ENCODE results near the gene COMMD10. TPM values are rescaled to one million over a fixed set of nuclear protein-coding genes. Genes with fewer than 3 reads are reported as not detected.

The COMMD10 gene
- total and polyA plus RNA-seq, 2 of the 8 experiments (the other 6 are each of a cell fraction or from before 2014, with no cell fraction given), result 16.5 to 43.4 TPM

DNA sequence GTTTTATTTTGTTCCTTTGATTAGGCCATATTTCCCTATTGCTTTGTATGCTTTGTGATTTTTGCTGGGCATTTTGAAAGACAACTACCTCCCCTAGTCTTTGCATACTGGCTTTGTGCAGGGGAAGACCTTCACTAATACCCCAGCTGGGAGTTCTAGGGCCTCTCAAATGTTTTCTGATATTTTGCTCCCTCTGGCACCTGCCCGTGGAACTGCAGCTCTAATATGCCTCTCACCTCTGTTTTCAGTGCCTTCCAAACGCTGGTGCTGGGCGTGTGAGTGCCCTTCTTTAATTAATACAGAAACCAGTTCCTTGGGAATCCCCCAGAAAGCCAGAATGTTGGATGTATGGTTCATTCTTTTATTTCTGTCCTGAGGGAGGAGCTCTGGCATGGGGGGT, 204.5 kb downstream of the COMMD10 start:
- Histone ChIP-seq H2BK20ac (ENCODE audit: low read length) (no peak overlapping the region), H3K79me2 (ENCODE audit: control insufficient read depth in 1 of 2, insufficient read depth in 2 of 2, low read length in 2 of 2) (no peaks in the 10 kb centered on the region), H2BK5ac (ENCODE audit: low read depth, low read length) (no peak overlapping the region), H4K20me1 (replicated peaks in 1 of 2; ENCODE audit: control insufficient read depth in 1 of 2, insufficient read depth in 2 of 2, low read length in 2 of 2) (no peaks in the 10 kb centered on the region), H2AK5ac (ENCODE audit: low read depth, low read length) (no peak overlapping the region), H3K27me3 (replicated peaks in 1 of 4; ENCODE audit: control insufficient read depth in 3 of 4, extremely low read depth in 1 of 4, insufficient read depth in 3 of 4, low read length in 3 of 4) (no peaks in the 10 kb centered on the region), H3K4me3 (ENCODE audit: extremely low read depth in 1 of 4, insufficient read depth in 2 of 4, low read depth in 3 of 4, low read length in 4 of 4) (no peak overlapping the region), H3K18ac (ENCODE audit: extremely low read depth, low read length) (no peak overlapping the region), H3K79me1 (ENCODE audit: low read depth, low read length) (no peaks in the 10 kb centered on the region), H2AFZ (ENCODE audit: low read length) (no peak overlapping the region), H3K27ac (ENCODE audit: low read depth, low read length) (no peak overlapping the region), H3K9me3 (ENCODE audit: insufficient read depth in 2 of 2, low read depth in 1 of 2, low read length in 1 of 2) (no peaks in the 10 kb centered on the region), H4K91ac (replicated peaks; ENCODE audit: insufficient read length, low read length) (no peak overlapping the region), H3K23me2 (ENCODE audit: low read depth, low read length) (no peaks in the 10 kb centered on the region; the same call in 1 of the 2 replicates), H4K5ac (ENCODE audit: insufficient read length, low read depth, low read length) (no peak overlapping the region), H3K14ac (ENCODE audit: insufficient read length) (no peak overlapping the region), H2BK120ac (replicated peaks; ENCODE audit: low read depth, low read length) (no peak overlapping the region), H3K23ac (ENCODE audit: insufficient read length) (no peak overlapping the region), H2BK12ac (ENCODE audit: low read depth, low read length) (no peak overlapping the region), H3K4me1 (replicated peaks in 1 of 4; ENCODE audit: control insufficient read depth in 3 of 4, insufficient read depth in 4 of 4, low read length in 3 of 4) (no peaks in the 10 kb centered on the region), H3K56ac (replicated peaks; ENCODE audit: insufficient read length, low read depth, low read length) (no peak overlapping the region), H3K9ac (replicated peaks in 1 of 4; ENCODE audit: extremely low read depth in 1 of 4, low read depth in 3 of 4, low read length in 3 of 4) (no peak overlapping the region), H4K8ac (ENCODE audit: extremely low read depth, insufficient read depth, low read length) (no peak overlapping the region), H3K4me2 (ENCODE audit: insufficient read depth in 1 of 2, low read depth in 2 of 2, low read length in 2 of 2) (no peak overlapping the region), H3K36me3 (ENCODE audit: control insufficient read depth in 2 of 4, insufficient read depth in 4 of 4, low read length in 3 of 4) (no peaks in the 10 kb centered on the region; a peak in 1 of 8 replicates), H3K4ac (replicated peaks; ENCODE audit: insufficient read length, low read depth, low read length) (no peak overlapping the region), H2BK15ac (ENCODE audit: low read length) (no peak overlapping the region)
- CTCF ChIA-PET (ENCODE audit: partially characterized antibody), result interaction anchor here (0.8 to 3.8 kb wide), 30 partner anchors 10 to 912 kb away, joined by 3 to 39 read pairs (median 4); no protein-coding TSS in a partner anchor
- POLR2A ChIA-PET (ENCODE audit: partially characterized antibody), result no interaction called here
- FAIRE-seq (peak; percentile 65), DNase-seq (ENCODE audit: low read depth in 1 of 2, low spot score in 2 of 2) (peak; percentile 31 to 72)
- WGBS, 2 experiments (ENCODE audit: extremely low coverage in 1 of 2, insufficient coverage in 1 of 2, insufficient read length in 1 of 2, insufficient replicate concordance in 2 of 2, low coverage in 1 of 2, low lambda C conversion rate in 2 of 2, missing lambda C conversion rate in 1 of 2), result 62% methylated on average over 3 of the region's 3 CpGs; no CpG with 5 or more reads in 1 of the 2 experiments
- TF ChIP-seq POU5F1 (IDR thresholded peaks at IDR 0.05; ENCODE audit: low read depth, low read length), result no peak
- TF ChIP-seq, protein P1, sequence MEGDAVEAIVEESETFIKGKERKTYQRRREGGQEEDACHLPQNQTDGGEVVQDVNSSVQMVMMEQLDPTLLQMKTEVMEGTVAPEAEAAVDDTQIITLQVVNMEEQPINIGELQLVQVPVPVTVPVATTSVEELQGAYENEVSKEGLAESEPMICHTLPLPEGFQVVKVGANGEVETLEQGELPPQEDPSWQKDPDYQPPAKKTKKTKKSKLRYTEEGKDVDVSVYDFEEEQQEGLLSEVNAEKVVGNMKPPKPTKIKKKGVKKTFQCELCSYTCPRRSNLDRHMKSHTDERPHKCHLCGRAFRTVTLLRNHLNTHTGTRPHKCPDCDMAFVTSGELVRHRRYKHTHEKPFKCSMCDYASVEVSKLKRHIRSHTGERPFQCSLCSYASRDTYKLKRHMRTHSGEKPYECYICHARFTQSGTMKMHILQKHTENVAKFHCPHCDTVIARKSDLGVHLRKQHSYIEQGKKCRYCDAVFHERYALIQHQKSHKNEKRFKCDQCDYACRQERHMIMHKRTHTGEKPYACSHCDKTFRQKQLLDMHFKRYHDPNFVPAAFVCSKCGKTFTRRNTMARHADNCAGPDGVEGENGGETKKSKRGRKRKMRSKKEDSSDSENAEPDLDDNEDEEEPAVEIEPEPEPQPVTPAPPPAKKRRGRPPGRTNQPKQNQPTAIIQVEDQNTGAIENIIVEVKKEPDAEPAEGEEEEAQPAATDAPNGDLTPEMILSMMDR (IDR thresholded peaks at IDR 0.05; ENCODE audit: control extremely low read depth in 1 of 3, insufficient read depth in 1 of 3, low read depth in 1 of 3, low read length in 3 of 3), result peak; percentile 50 to 74 (median 72)
- TF ChIP-seq GTF2F1 (IDR thresholded peaks at IDR 0.05; ENCODE audit: borderline replicate concordance, low read depth, low read length), result no peak
- TF ChIP-seq USF2 (IDR thresholded peaks at IDR 0.05; ENCODE audit: low read length), result no peak
- peak in 1 of 2 experiments; percentile 71; a peak in 1 of 4 replicates for TF ChIP-seq HDAC2 (IDR thresholded peaks at IDR 0.05; ENCODE audit: borderline replicate concordance in 1 of 2, low read depth in 2 of 2, low read length in 2 of 2)
- TF ChIP-seq, protein P2, sequence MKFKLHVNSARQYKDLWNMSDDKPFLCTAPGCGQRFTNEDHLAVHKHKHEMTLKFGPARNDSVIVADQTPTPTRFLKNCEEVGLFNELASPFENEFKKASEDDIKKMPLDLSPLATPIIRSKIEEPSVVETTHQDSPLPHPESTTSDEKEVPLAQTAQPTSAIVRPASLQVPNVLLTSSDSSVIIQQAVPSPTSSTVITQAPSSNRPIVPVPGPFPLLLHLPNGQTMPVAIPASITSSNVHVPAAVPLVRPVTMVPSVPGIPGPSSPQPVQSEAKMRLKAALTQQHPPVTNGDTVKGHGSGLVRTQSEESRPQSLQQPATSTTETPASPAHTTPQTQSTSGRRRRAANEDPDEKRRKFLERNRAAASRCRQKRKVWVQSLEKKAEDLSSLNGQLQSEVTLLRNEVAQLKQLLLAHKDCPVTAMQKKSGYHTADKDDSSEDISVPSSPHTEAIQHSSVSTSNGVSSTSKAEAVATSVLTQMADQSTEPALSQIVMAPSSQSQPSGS (IDR thresholded peaks at IDR 0.05; ENCODE audit: low read length), result no peak
- peak; percentile 65 to 75 for TF ChIP-seq RAD21 (IDR thresholded peaks at IDR 0.05 in 1 of 2, conservative IDR thresholded peaks at IDR 0.05 in 1 of 2; ENCODE audit: low read depth in 2 of 2, low read length in 2 of 2)

Measured in H1 (cell line).